K562 (cell line): ENCODE data around the gene CBLC. TPM values are rescaled to one million over a fixed set of nuclear protein-coding genes. Genes with fewer than 3 reads are reported as not detected.

Experiments used
- BCL6 ChIP-seq: fragments of 250-450 bp; sonication (Bioruptor Pico); IDR thresholded peaks from 2 replicates; pipeline ENCODE4 v1.4.0; 2020
- CC2D1A ChIP-seq: fragments of 450-650 bp; IDR thresholded peaks from 2 replicates; pipeline ENCODE4 v1.6.1; 2017; ENCODE audit warnings: mild to moderate bottlenecking
- GTF2B ChIP-seq: IDR thresholded peaks from 2 replicates; pipeline ENCODE4 v1.6.1; 2011; ENCODE audit not compliant: insufficient read length; ENCODE audit errors: extremely low read depth
- JUND ChIP-seq, 2 experiments: IDR thresholded peaks; 2 replicates in 1 of 2; 3 replicates in 1 of 2; pipeline ENCODE4 v1.6.1; 2011; ENCODE audit warnings: borderline replicate concordance in 2 of 2, low read depth in 2 of 2, low read length in 2 of 2, improper control_type of control experiment in 1 of 2, missing biosample characterization in 1 of 2, missing genetic modification characterization in 1 of 2, missing genetic modification reagents in 1 of 2
- MAZ ChIP-seq, 2 experiments: fragments of 450-650 bp in 1 of 2; sonication (generic) in 1 of 2; formaldehyde crosslinking; IDR thresholded peaks in 1 of 2; conservative IDR thresholded peaks in 1 of 2; 2 replicates each; pipeline versions ENCODE4 v1.4.0 to v1.5.0; 2020; ENCODE audit warnings: mild to moderate bottlenecking in 1 of 2, missing genetic modification reagents in 1 of 2
- RB1 ChIP-seq: fragments of 450-650 bp; IDR thresholded peaks from 2 replicates; pipeline ENCODE4 v1.6.1; 2017; ENCODE audit warnings: low read depth, mild to moderate bottlenecking
- STAG1 ChIP-seq: sonication (generic); formaldehyde crosslinking; IDR thresholded peaks from 2 replicates; pipeline ENCODE4 v1.5.0; 2020; ENCODE audit warnings: missing genetic modification reagents, borderline replicate concordance
- TEAD2 ChIP-seq: fragments of 450-650 bp; IDR thresholded peaks from 2 replicates; pipeline ENCODE4 v1.6.1; 2016; ENCODE audit warnings: missing genetic modification characterization, control low read depth, missing compliant biosample characterization
- ZBTB7A ChIP-seq: IDR thresholded peaks from 2 replicates; pipeline ENCODE4 v1.6.1; 2011; ENCODE audit warnings: low read depth, mild to moderate bottlenecking, low read length, moderate library complexity, borderline replicate concordance; ENCODE audit not compliant: control insufficient read depth
- ZNF274 ChIP-seq: IDR thresholded peaks from 2 replicates; pipeline ENCODE4 v1.6.1; 2011; ENCODE audit warnings: low read depth, mild to moderate bottlenecking, low read length, moderate library complexity, borderline replicate concordance
- ZNF449 ChIP-seq: fragments of 250-450 bp; sonication (Bioruptor Pico); IDR thresholded peaks from 2 replicates; pipeline ENCODE4 v1.8.0; 2022; ENCODE audit warnings: moderate library complexity, mild to moderate bottlenecking, inconsistent platforms
- polyA plus RNA-seq, 8 experiments: library from polyadenylated mRNA; depleted of rRNA in 4 of 8; stranded (reverse) in 5 of 8; unstranded in 3 of 8; fragments of >200 nt; fragmentation: Nextera tagmentation in 2 of 8; fragmentation: Illumina TruSeq in 1 of 8; extraction: Ambion mirVana in 2 of 8; extraction: Trizol in 1 of 8; gene quantifications; 2 replicates each; pipeline versions ENCODE4 v1.2.1 to v1.2.3, GENCODE V29; 2011 to 2014; ENCODE audit warnings: inconsistent platforms in 1 of 8, missing spikeins in 1 of 8
- total RNA-seq, 7 experiments: library from RNA; depleted of rRNA in 6 of 7; stranded (reverse); fragments of >200 nt in 6 of 7; fragmentation: Illumina TruSeq in 2 of 7; extraction: Trizol in 2 of 7; gene quantifications; 2 replicates each; pipeline versions ENCODE4 v1.2.1 to v1.2.3, GENCODE V29; 2011 to 2021; ENCODE audit warnings: low replicate concordance in 1 of 7
- TF ChIP-seq, protein P1 (sequence below): fragments of 450-650 bp; formaldehyde crosslinking; IDR thresholded peaks from 2 replicates; pipeline ENCODE4 v1.4.0; 2020; ENCODE audit warnings: mild to moderate bottlenecking, moderate library complexity
- TF ChIP-seq, protein P2 (sequence below): sonication (generic); formaldehyde crosslinking; IDR thresholded peaks from 2 replicates; pipeline ENCODE4 v1.8.0; 2022; ENCODE audit warnings: missing genetic modification reagents, mild to moderate bottlenecking, moderate library complexity, borderline replicate concordance
- TF ChIP-seq, protein P3 (sequence below): sonication (generic); formaldehyde crosslinking; IDR thresholded peaks from 2 replicates; pipeline ENCODE4 v1.8.0; 2023; ENCODE audit warnings: mild to moderate bottlenecking, missing genetic modification reagents
- TF ChIP-seq, protein P4 (sequence below): sonication (generic); formaldehyde crosslinking; IDR thresholded peaks from 2 replicates; pipeline ENCODE4 v1.8.1; 2023; ENCODE audit warnings: mild to moderate bottlenecking, missing genetic modification reagents

CBLC gene
- total and polyA plus RNA-seq, 9 of the 15 experiments (the other 6 are each of a cell fraction or from before 2014, with no cell fraction given): 0.09 TPM; not detected in 8

- peak; percentile 53 for TF ChIP-seq ZBTB7A
- TF ChIP-seq STAG1 (CRISPR knock-in tag): peak; percentile 73
- TF ChIP-seq ZNF449 (CRISPR knock-in tag): no peak
- no peak for TF ChIP-seq GTF2B
- TF ChIP-seq, protein P1, sequence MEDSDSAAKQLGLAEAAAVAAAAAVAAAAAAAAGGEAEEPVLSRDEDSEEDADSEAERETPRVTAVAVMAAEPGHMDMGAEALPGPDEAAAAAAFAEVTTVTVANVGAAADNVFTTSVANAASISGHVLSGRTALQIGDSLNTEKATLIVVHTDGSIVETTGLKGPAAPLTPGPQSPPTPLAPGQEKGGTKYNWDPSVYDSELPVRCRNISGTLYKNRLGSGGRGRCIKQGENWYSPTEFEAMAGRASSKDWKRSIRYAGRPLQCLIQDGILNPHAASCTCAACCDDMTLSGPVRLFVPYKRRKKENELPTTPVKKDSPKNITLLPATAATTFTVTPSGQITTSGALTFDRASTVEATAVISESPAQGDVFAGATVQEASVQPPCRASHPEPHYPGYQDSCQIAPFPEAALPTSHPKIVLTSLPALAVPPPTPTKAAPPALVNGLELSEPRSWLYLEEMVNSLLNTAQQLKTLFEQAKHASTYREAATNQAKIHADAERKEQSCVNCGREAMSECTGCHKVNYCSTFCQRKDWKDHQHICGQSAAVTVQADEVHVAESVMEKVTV (CRISPR knock-in tag): peak; percentile 39; the same call in 1 of the 2 replicates
- TF ChIP-seq, protein P2, sequence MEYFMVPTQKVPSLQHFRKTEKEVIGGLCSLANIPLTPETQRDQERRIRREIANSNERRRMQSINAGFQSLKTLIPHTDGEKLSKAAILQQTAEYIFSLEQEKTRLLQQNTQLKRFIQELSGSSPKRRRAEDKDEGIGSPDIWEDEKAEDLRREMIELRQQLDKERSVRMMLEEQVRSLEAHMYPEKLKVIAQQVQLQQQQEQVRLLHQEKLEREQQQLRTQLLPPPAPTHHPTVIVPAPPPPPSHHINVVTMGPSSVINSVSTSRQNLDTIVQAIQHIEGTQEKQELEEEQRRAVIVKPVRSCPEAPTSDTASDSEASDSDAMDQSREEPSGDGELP (CRISPR knock-in tag): peak; percentile 73
- TF ChIP-seq MAZ (CRISPR knock-in tag; conservative IDR thresholded peaks at IDR 0.05 in 1 of 2, IDR thresholded peaks at IDR 0.05 in 1 of 2): peak in 1 of 2 experiments; percentile 49; a peak in 2 of 4 replicates
- TF ChIP-seq, protein P3, sequence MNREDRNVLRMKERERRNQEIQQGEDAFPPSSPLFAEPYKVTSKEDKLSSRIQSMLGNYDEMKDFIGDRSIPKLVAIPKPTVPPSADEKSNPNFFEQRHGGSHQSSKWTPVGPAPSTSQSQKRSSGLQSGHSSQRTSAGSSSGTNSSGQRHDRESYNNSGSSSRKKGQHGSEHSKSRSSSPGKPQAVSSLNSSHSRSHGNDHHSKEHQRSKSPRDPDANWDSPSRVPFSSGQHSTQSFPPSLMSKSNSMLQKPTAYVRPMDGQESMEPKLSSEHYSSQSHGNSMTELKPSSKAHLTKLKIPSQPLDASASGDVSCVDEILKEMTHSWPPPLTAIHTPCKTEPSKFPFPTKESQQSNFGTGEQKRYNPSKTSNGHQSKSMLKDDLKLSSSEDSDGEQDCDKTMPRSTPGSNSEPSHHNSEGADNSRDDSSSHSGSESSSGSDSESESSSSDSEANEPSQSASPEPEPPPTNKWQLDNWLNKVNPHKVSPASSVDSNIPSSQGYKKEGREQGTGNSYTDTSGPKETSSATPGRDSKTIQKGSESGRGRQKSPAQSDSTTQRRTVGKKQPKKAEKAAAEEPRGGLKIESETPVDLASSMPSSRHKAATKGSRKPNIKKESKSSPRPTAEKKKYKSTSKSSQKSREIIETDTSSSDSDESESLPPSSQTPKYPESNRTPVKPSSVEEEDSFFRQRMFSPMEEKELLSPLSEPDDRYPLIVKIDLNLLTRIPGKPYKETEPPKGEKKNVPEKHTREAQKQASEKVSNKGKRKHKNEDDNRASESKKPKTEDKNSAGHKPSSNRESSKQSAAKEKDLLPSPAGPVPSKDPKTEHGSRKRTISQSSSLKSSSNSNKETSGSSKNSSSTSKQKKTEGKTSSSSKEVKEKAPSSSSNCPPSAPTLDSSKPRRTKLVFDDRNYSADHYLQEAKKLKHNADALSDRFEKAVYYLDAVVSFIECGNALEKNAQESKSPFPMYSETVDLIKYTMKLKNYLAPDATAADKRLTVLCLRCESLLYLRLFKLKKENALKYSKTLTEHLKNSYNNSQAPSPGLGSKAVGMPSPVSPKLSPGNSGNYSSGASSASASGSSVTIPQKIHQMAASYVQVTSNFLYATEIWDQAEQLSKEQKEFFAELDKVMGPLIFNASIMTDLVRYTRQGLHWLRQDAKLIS (CRISPR knock-in tag): 0 out of 2 replicates have a peak, but pooled peaks have one; percentile 37
- TF ChIP-seq CC2D1A: peak; percentile 39; the same call in 1 of the 2 replicates
- TF ChIP-seq TEAD2 (tag): no peak
- TF ChIP-seq, protein P4, sequence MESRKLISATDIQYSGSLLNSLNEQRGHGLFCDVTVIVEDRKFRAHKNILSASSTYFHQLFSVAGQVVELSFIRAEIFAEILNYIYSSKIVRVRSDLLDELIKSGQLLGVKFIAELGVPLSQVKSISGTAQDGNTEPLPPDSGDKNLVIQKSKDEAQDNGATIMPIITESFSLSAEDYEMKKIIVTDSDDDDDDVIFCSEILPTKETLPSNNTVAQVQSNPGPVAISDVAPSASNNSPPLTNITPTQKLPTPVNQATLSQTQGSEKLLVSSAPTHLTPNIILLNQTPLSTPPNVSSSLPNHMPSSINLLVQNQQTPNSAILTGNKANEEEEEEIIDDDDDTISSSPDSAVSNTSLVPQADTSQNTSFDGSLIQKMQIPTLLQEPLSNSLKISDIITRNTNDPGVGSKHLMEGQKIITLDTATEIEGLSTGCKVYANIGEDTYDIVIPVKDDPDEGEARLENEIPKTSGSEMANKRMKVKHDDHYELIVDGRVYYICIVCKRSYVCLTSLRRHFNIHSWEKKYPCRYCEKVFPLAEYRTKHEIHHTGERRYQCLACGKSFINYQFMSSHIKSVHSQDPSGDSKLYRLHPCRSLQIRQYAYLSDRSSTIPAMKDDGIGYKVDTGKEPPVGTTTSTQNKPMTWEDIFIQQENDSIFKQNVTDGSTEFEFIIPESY: 0 out of 2 replicates have a peak, but pooled peaks have one; percentile 38
- peak; percentile 55 for TF ChIP-seq JUND (IDR thresholded peaks at IDR 0.05; ENCODE audit: borderline replicate concordance, low read depth, low read length)
- no peak; the same call in 2 of the 3 replicates for TF ChIP-seq JUND (tag; IDR thresholded peaks at IDR 0.05; ENCODE audit: borderline replicate concordance, low read depth, low read length)
- no peak for TF ChIP-seq ZNF274
- peak; percentile 75; the same call in 1 of the 2 replicates for TF ChIP-seq RB1
- no peak for TF ChIP-seq BCL6
Measured at GRCh38 chr19:44800461-44800860, 22.8 kb downstream of the CBLC start (continued).
